MG63 (cell line): Measurements from ENCODE around the gene TUSC2. TPM values are rescaled to one million over a fixed set of nuclear protein-coding genes. Genes with fewer than 3 reads are reported as not detected.

Experiments used
- DNase-seq: peaks from one replicate; pipeline ENCODE4 v3.0.0-alpha.2; 2020
- H3K27me3 ChIP-seq: fragments of 250-450 bp; sonication (Bioruptor Pico); 2 replicates; pipeline ENCODE4 v1.5.1; 2020; ENCODE audit warnings: mild to moderate bottlenecking, moderate library complexity
- H3K36me3 ChIP-seq: fragments of 250-450 bp; sonication (Bioruptor Pico); 2 replicates; pipeline ENCODE4 v1.5.1; 2020; ENCODE audit warnings: mild to moderate bottlenecking, moderate library complexity
- H3K4me3 ChIP-seq: fragments of 250-450 bp; sonication (Bioruptor Pico); 2 replicates; pipeline ENCODE4 v1.5.1; 2020; ENCODE audit warnings: mild to moderate bottlenecking, moderate library complexity
- H3K9me3 ChIP-seq: fragments of 250-450 bp; sonication (Bioruptor Pico); 2 replicates; pipeline ENCODE4 v1.5.1; 2020; ENCODE audit warnings: mild to moderate bottlenecking, moderate library complexity
- total RNA-seq: library from RNA; depleted of rRNA; stranded (reverse); fragments of >200 nt; shearing (Covaris generic); gene quantifications from 2 replicates; pipeline ENCODE4 v1.2.3, GENCODE V29; 2014; ENCODE audit warnings: low replicate concordance

The TUSC2 gene
- total RNA-seq, 1 experiment from 2014 or later: 13.5 TPM

DNA sequence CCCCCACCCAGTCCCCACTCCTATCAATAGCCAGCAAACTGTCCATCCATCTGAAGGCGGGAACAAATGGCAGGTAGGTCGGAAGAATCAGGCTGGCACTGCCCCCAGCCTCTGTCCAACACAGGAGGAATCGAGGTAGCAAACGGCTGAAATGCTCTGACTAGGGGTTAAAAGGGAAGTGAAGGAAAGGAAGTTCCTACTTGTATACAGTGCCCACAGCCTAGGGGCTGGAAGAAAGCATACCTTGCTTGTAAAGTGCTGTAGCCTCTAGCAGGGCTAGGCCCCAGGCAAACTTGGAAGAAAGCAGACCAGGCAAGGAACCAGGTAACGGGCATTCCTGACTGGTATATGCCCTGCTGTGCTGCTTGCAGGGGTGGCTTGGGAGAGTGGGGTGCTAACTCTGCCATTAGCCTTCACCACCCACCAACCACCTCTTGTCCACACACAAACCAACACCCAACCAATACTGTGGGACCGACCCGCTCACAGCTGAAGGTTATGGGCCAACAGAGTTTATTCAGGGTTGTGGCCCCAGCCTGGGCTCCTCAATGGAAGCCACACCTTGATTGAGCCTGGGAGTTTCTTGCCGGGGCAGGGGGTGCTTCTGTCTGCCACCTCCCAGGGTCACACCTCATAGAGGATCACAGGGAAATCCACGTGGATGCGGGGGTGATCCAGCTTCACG lies 2.4 kb downstream of the TUSC2 start:
- Histone ChIP-seq H3K27me3 (no peaks in the 10 kb centered on the region), H3K9me3 (no peaks in the 10 kb centered on the region), H3K36me3 (peaks cover 3% of the 10 kb centered on the region), H3K4me3 (no peak overlapping the region)
- DNase-seq: no peak

GRCh38 chr3:50325113-50325480 lies 2.9 kb downstream of the TUSC2 start:
- Histone ChIP-seq H3K4me3 (no peak overlapping the region), H3K36me3 (no peaks in the 10 kb centered on the region; the same call in none of the 2 replicates), H3K9me3 (no peaks in the 10 kb centered on the region), H3K27me3 (no peaks in the 10 kb centered on the region)
- DNase-seq: no peak

DNA sequence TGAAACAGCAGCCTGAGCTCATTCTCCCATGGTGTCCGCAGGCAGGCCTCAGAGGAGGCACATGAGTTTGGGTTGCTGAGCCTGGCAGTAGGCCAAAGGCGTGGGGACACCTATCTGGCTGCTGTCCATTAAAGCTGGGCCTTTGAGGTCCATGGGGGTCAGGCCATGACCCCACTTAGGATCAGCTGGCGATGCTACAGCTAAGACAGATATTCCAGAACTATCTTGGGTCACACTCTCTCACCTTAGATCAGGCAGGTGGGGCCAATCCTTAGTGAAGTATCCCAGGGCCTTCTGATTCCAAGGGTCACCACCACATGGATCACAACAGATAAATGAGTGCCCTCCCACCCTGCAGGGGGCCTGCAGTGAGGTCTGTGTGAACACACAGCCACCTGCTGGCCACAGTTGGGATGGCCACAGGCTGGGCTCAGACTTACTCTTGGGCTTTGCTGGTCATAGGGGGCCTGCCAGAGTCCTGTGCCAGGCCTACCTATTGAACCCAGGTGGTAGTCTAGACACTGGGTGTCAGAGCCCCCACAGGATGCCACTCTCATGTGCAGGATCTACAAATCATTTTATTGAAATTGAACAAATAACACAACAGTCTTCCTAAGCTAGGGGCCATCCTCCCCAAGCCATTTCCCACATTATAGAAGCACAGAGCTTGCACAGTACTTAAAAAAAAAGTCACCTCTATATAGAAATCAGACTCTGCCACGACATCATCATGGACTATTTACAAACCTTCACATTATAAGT lies 3.5 kb downstream of the TUSC2 start:
- no peaks in the 10 kb centered on the region; the same call in 1 of the 2 replicates for H3K36me3 ChIP-seq
- H3K9me3 ChIP-seq: no peaks in the 10 kb centered on the region
- H3K4me3 ChIP-seq: no peak overlapping the region
- DNase-seq: peak; percentile 69
- H3K27me3 ChIP-seq: no peaks in the 10 kb centered on the region

DNA sequence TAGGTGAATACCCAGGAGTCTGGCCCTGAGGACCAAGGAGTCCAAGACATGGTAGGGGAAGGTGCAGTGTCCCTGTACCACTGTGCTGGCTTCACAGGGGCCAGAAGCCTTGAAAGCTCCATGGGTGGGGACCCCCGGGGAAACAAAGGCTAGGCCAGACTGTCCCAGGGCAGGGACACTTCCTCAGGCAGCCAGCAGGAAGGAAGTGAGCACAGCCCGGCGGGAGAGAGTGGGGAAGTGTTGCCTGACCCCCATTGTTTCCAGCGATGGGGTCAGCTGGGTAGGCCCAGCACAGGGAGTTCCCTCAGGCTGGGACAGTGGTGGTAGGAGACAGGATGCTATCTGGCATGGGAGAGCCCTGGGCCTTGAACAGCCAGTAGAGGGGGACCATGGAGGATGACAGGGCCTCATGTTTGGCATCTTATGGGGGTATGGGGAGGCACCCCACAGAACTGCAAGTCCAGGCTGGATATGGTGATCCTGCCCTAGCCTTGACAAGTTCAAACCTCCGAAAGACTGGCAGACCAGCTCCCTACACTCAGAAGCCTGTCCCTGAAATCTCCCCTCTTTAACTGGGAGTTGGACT lies 4.3 kb downstream of the TUSC2 start:
- DNase-seq: no peak
- no peak overlapping the region for H3K4me3 ChIP-seq
- no peaks in the 10 kb centered on the region; the same call in 1 of the 2 replicates for H3K36me3 ChIP-seq
- no peaks in the 10 kb centered on the region for H3K27me3 ChIP-seq
- no peaks in the 10 kb centered on the region for H3K9me3 ChIP-seq

DNA sequence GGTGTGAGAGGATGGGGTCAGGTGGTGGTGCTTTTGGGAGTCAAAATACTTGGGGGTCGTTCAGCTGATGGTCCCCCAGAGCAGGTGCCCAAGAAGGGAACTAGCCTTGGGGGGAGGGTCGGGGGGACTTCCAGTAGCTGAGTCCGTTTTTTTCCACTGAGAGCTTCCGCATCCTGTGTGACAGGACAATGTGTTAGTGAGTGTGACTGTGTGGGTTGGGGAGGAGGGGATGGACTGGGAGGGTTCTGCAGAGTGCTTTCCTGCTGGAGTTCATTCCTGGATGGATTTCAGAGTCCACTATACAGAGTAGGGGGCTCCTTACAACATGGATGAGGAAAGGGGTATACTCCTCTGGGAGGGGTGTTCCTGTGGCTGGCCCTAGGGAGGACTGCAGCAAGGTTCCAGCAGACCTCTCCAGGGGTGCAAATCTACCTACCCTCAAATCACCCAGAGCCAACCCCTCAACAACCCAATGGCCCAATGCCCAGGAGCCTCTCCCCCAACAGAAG lies 4.9 kb downstream of the TUSC2 start:
- Histone ChIP-seq H3K27me3 (no peaks in the 10 kb centered on the region), H3K9me3 (no peaks in the 10 kb centered on the region), H3K36me3 (no peaks in the 10 kb centered on the region; the same call in none of the 2 replicates), H3K4me3 (no peak overlapping the region)
- DNase-seq: no peak

DNA sequence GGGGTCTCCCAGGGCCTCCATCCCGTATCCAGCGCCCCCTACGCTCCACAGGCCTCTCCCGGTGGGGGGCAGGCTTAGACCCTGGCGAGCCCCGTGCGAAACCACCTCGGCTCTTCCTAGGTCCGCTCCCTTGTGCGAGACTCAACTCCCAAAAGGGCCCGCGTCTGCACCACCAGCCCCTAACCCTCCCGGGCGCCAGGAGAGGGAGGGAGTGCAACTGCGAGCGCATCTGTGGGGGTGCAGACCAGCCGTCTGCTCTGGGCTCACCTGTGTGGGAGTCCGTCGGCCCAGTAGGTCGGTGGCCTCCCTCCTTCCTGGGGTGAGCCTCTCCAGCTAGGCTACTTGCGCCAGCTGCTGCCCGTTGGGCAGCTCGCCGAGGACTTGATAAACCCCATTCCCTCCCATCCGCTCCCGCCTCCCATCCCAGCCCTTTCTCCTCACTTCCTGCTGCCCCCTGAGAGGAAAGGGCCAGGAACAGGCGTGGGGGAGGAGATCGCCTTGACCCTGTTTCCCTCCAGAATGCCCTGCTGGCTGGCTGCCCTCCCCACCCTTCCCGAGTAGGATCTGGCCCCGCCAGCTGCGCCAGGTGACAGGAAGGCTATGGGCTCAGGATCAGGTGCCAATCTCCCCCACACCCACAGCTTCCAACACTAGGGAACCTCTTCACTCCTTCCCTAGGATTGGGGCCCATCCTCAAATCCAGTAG lies 5.5 kb downstream of the TUSC2 start, which contains the start of gene HYAL2:
HYAL2 (minus strand) TSS at position 360 of the 706 bp plus-strand sequence. CDS start 2,256 bp downstream, outside the sequence.
- Histone ChIP-seq H3K36me3 (no peaks in the 10 kb centered on the region; the same call in none of the 2 replicates), H3K27me3 (no peaks in the 10 kb centered on the region), H3K4me3 (peak within 1 kb of the TSS; percentile 69), H3K9me3 (no peaks in the 10 kb centered on the region)
- DNase-seq: no peak

DNA sequence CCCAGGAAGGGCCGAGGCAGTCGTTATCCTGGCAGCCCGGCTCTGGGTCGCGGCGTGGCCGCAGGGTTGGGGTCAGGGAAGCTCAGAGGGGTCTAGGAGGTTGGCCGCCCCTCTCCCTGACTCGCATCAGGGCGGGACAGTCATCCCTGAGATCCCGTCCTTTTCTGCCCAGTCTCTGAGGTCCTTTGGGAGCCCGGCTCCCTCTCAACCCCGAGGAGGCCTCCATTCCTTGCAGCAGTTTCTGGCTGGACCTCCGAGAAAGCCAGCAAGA lies 6.0 kb downstream of the TUSC2 start:
- Histone ChIP-seq H3K4me3 (peak overlapping the region; percentile 69), H3K9me3 (no peaks in the 10 kb centered on the region), H3K36me3 (no peaks in the 10 kb centered on the region; the same call in none of the 2 replicates), H3K27me3 (no peaks in the 10 kb centered on the region)
- DNase-seq: no peak

- peak; percentile 85 for DNase-seq
- Histone ChIP-seq H3K9me3 (no peaks in the 10 kb centered on the region), H3K4me3 (peak overlapping the region; percentile 69), H3K36me3 (no peaks in the 10 kb centered on the region; the same call in none of the 2 replicates), H3K27me3 (no peaks in the 10 kb centered on the region)
These were observed 6.5 kb downstream of the TUSC2 start for GRCh38 chr3:50321336-50322114.

- Histone ChIP-seq H3K4me3 (peak overlapping the region; percentile 69), H3K9me3 (no peaks in the 10 kb centered on the region), H3K27me3 (no peaks in the 10 kb centered on the region), H3K36me3 (no peaks in the 10 kb centered on the region; the same call in none of the 2 replicates)
- DNase-seq: peak; percentile 64
These were observed 7.1 kb downstream of the TUSC2 start for GRCh38 chr3:50320853-50321335.

- no peaks in the 10 kb centered on the region for H3K9me3 ChIP-seq
- no peak for DNase-seq
- peak overlapping the region; percentile 69 for H3K4me3 ChIP-seq
- H3K27me3 ChIP-seq: no peaks in the 10 kb centered on the region
- no peaks in the 10 kb centered on the region; the same call in none of the 2 replicates for H3K36me3 ChIP-seq
These were observed 8.0 kb downstream of the TUSC2 start for GRCh38 chr3:50319894-50320625.

- Histone ChIP-seq H3K4me3 (no peak overlapping the region), H3K9me3 (no peaks in the 10 kb centered on the region), H3K36me3 (no peaks in the 10 kb centered on the region; the same call in none of the 2 replicates), H3K27me3 (no peaks in the 10 kb centered on the region)
- DNase-seq: no peak
These were observed 8.7 kb downstream of the TUSC2 start for GRCh38 chr3:50319181-50319893.

GRCh38 chr3:50318615-50319014 lies 9.4 kb downstream of the TUSC2 start:
- Histone ChIP-seq H3K4me3 (no peak overlapping the region), H3K9me3 (no peaks in the 10 kb centered on the region), H3K27me3 (no peaks in the 10 kb centered on the region), H3K36me3 (no peaks in the 10 kb centered on the region; the same call in none of the 2 replicates)
- DNase-seq: no peak

DNA sequence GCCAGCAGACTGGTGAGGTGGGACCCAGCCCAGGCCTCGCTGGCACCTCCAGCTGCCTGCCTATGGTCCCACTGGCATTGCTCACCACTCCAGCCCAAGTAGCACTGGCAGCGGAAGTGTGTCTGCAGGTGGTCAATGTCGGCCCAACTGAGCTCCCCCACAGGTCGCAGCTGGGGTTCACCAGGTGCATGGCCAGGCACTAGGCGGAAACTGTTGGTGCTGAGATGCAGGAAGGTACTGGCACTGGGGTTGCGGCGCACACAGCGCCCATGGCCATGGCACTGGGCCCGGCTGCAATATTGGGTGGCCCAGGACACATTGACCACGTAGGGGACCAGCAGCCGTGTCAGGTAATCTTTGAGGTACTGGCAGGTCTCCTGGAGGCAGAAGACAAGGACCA lies 9.9 kb downstream of the TUSC2 start:
- Histone ChIP-seq H3K4me3 (no peak overlapping the region), H3K27me3 (no peaks in the 10 kb centered on the region), H3K36me3 (no peaks in the 10 kb centered on the region; the same call in none of the 2 replicates), H3K9me3 (no peaks in the 10 kb centered on the region)
- DNase-seq: no peak

DNA sequence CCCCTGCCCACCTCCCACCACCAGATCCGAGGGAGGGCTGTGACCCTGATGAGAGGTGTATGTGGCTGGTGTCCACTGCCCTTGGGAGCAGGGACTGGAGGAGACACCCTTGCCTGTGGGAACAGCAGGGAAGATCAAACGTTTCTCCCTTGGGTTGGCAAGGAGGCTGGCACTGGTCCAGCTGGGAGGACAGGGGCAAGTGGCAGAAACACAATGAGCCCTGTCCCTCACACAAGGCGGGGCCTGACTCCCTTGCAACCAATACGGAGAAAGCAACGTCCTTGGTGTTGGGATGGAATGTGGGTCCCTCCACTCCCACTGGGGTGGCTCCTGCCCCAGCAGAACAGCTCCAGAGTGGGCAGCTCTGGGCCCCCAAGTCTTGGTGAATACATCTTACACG lies 10.7 kb downstream of the TUSC2 start:
- H3K36me3 ChIP-seq: no peaks in the 10 kb centered on the region; the same call in none of the 2 replicates
- H3K27me3 ChIP-seq: no peaks in the 10 kb centered on the region
- no peaks in the 10 kb centered on the region for H3K9me3 ChIP-seq
- DNase-seq: no peak
- H3K4me3 ChIP-seq: no peak overlapping the region
